GM13976 (cell line): ENCODE data around the gene TEKT4.

Source experiments
- DNase-seq: peaks from one replicate; pipeline ENCODE4 v3.0.0; 2012; ENCODE audit warnings: low spot score
- CTCF ChIP-seq: IDR thresholded peaks from 2 replicates; pipeline ENCODE4 v1.5.1; 2012; ENCODE audit warnings: borderline replicate concordance, mild to moderate bottlenecking; ENCODE audit not compliant: insufficient read depth; ENCODE audit errors: extremely low read depth, missing control alignments, control extremely low read depth
- in situ Hi-C: fragments of 300-500 bp; cut with MboI; formaldehyde crosslinking; loops from one replicate; pipeline ENCODE4 v1.12.0; 2022; ENCODE audit warnings: low sequenced_read_pairs, mixed read lengths, inconsistent platforms; ENCODE audit not compliant: unreplicated experiment

Gene TEKT4

GRCh38 chr2:94869552-94870439 is 1.4 kb upstream of the TEKT4 start:
- no peak for TF ChIP-seq CTCF
- in situ Hi-C loops = no loop called here
- DNase-seq = no peak

- peak; percentile 61 for TF ChIP-seq CTCF
- no peak for DNase-seq
- in situ Hi-C loops = no loop called here
Observed at GRCh38 chr2:94870440-94871225, 597 bp upstream of the TEKT4 start.

GRCh38 chr2:94872088-94872618 is 923 bp downstream of the TEKT4 start:
- in situ Hi-C loops = no loop called here
- DNase-seq = no peak
- TF ChIP-seq CTCF = no peak

- in situ Hi-C loops = no loop called here
- no peak for DNase-seq
Observed at GRCh38 chr2:94872676-94873361, 1.6 kb downstream of the TEKT4 start.

GRCh38 chr2:94873362-94874276 is 2.4 kb downstream of the TEKT4 start:
- no peak for DNase-seq
- no peak for TF ChIP-seq CTCF
- in situ Hi-C loops = no loop called here

More at GRCh38 chr2:94872676-94873361, 1.6 kb downstream of the TEKT4 start:
- no peak for TF ChIP-seq CTCF
